ENCODE measurements around the gene TSR1. TPM values are rescaled to one million over a fixed set of nuclear protein-coding genes. Genes with fewer than 3 reads are reported as not detected.

The TSR1 gene
- total RNA-seq, 4 donors from 2014 or later: 40.0 to 48.0 (median 44.5) TPM

DNA sequence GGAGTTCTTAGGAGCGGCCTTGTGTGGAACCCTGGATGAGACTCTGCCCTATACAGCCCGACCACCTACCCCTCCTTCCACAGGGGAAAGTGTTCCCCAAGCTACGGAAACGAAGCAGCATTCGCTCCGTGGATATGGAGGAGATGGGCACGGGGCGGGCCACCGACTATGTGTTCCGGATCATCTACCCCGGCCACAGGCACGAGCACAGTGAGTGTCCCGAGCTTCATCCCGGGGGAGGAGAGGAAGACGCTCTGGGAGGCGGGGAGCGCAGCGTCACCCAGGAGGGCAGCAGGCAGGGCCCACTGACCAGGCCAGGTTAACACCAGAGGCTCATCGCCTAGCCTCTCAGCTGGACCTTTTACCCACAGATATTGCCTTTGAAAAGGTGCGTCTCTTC, 28.9 kb upstream of the TSR1 start:
- DNase-seq (ENCODE audit: low spot score in 2 of 2): no peak
- TF ChIP-seq POLR2A (IDR thresholded peaks at IDR 0.05): no peak
- TF ChIP-seq, protein P1, sequence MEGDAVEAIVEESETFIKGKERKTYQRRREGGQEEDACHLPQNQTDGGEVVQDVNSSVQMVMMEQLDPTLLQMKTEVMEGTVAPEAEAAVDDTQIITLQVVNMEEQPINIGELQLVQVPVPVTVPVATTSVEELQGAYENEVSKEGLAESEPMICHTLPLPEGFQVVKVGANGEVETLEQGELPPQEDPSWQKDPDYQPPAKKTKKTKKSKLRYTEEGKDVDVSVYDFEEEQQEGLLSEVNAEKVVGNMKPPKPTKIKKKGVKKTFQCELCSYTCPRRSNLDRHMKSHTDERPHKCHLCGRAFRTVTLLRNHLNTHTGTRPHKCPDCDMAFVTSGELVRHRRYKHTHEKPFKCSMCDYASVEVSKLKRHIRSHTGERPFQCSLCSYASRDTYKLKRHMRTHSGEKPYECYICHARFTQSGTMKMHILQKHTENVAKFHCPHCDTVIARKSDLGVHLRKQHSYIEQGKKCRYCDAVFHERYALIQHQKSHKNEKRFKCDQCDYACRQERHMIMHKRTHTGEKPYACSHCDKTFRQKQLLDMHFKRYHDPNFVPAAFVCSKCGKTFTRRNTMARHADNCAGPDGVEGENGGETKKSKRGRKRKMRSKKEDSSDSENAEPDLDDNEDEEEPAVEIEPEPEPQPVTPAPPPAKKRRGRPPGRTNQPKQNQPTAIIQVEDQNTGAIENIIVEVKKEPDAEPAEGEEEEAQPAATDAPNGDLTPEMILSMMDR (IDR thresholded peaks at IDR 0.05): no peak
- no peak overlapping the region for H3K4me3 ChIP-seq (ENCODE audit: low read depth, poor library complexity, severe bottlenecking)
- 95% methylated on average over 20 of the region's 20 CpGs for WGBS, 2 donors
- intact Hi-C loops (cut with DNase I; ENCODE audit: low total_unique reads): no loop called here

DNA sequence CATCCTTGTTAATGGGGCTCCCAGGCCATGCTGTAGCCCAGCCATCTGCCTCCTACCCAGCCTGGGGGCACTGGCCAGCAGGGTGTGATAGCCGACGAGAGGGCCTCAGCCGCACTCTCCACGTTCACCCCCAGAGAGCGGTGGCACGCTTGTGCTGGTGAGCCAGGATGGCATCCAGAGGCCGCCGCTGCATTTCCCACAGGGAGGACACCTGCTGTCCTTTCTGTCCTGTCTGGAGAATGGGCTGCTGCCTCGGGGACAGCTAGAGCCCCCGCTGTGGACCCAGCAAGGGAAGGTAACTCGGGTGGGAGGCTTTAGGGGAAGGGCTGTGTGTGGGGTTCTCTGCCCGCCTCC, 28.5 kb upstream of the TSR1 start:
- H3K4me3 ChIP-seq (ENCODE audit: low read depth, poor library complexity, severe bottlenecking): no peak overlapping the region
- 87 to 91% methylated on average over 11 to 12 of the region's 12 CpGs for WGBS, 2 donors
- intact Hi-C loops (cut with DNase I; ENCODE audit: low total_unique reads): no loop called here
- no peak for DNase-seq (ENCODE audit: low spot score in 2 of 2)
- TF ChIP-seq POLR2A (IDR thresholded peaks at IDR 0.05): no peak
- TF ChIP-seq, protein P1 (IDR thresholded peaks at IDR 0.05): no peak

DNA sequence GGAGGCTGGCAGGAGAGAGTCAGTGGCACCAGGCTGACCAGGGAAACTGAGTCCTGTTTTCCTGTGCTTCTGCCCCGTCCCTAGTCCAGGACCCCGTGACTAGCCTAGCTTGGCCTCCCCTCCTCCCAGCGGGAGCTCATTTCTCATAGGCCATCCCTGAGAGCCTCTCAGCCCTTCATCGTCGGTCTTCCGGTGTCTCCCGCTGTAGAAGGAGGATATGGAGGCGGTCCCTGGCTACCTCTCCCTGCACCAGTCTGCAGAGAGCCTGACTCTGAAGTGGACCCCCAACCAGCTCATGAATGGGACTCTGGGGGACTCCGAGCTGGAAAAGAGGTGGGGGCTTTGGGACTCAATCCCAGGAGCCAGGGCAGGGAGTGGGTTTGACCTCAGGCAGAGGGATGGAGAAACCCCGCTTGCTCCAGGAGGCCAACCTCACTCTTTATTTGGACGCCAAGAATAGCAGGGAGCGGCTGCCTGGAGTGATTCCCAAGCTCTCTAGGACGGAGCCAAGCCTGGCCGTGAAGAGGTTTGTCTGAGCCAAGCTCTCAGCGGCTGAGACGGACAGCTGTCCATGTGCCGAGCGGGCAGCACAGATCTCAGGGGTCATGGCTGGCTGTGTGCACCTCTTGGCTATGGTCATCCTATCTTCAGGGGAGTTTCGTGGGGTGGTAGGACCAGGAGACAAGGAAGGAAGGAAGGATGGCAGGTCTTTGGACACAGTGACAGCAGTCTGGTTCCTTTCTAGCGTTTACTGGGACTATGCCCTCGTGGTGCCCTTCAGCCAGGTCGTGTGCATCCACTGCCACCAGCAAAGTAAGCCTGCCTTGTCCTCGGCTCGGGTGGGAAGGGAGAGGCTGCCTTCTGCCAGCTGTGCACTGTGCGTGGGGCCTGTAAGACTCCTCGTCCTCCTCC, 27.9 kb upstream of the TSR1 start:
- H3K4me3 ChIP-seq (ENCODE audit: low read depth, poor library complexity, severe bottlenecking): no peak overlapping the region
- intact Hi-C loops (cut with DNase I; ENCODE audit: low total_unique reads): no loop called here
- TF ChIP-seq POLR2A (IDR thresholded peaks at IDR 0.05): no peak
- TF ChIP-seq, protein P1 (IDR thresholded peaks at IDR 0.05): no peak
- WGBS, 2 donors: 39 to 49% methylated on average over 25 to 26 of the region's 26 CpGs
- no peak for DNase-seq (ENCODE audit: low spot score in 2 of 2)

DNA sequence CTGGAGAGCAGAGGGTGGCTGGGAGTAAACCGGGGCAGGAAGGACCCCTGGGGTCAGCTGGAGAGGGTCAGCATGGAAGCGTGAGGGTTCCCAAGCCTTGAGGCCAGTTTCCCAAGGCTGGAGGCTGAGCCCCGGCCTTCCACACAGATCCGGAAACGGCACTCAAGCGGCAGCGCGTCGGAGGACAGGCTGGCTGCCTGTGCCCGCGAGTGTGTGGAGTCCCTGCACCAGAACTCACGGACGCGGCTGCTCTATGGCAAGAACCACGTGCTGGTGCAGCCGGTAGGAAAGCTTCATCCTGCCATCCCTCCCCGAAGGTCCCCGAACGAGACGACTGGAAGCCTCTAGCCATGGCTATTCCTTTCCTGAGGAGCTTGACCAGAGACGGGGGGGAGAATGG, 27.1 kb upstream of the TSR1 start:
- DNase-seq (ENCODE audit: low spot score in 2 of 2): no peak
- intact Hi-C loops (cut with DNase I; ENCODE audit: low total_unique reads): no loop called here
- no peak overlapping the region for H3K4me3 ChIP-seq (ENCODE audit: low read depth, poor library complexity, severe bottlenecking)
- WGBS, 2 donors: 91 to 92% methylated on average over 21 of the region's 21 CpGs
- TF ChIP-seq, protein P1 (IDR thresholded peaks at IDR 0.05): no peak
- TF ChIP-seq POLR2A (IDR thresholded peaks at IDR 0.05): no peak

DNA sequence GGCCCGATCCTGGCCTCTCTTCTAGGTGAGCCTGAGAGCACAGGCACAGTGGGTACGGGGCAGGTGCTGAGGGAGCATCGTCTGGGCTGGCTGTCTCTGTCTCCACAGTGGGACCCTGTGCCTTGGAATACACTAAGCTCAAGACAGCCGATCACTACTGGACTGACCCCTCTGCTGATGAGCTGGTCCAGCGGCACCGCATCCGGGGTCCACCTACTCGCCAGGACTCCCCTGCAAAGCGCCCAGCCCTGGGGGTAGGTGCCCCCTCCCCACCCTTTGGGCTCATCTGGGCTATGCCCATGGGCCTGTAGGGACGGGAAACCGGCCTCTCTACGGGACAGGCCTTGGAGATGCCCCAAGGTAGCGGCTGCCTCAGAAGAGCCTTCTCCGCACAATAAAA, 26.6 kb upstream of the TSR1 start:
- intact Hi-C loops (cut with DNase I; ENCODE audit: low total_unique reads): no loop called here
- no peak overlapping the region for H3K4me3 ChIP-seq (ENCODE audit: low read depth, poor library complexity, severe bottlenecking)
- TF ChIP-seq POLR2A (IDR thresholded peaks at IDR 0.05): no peak
- TF ChIP-seq, protein P1 (IDR thresholded peaks at IDR 0.05): no peak
- 96% methylated on average over 11 to 14 of the region's 14 CpGs for WGBS, 2 donors
- DNase-seq (ENCODE audit: low spot score in 2 of 2): no peak

All from lower leg skin (tissue), 4 donors.